NCI-H2171 (cell line): ENCODE results near the gene CCDC51.

ENCODE experiments used
- DNase-seq: peaks from one replicate; lab custom pipeline; 2025; lab: John Stamatoyannopoulos, UW

Gene CCDC51

GRCh38 chr3:48433472-48434118 is 6.3 kb downstream of the CCDC51 start:
- DNase-seq = no peak

GRCh38 chr3:48432411-48433371 is 7.2 kb downstream of the CCDC51 start:
- DNase-seq = no peak

- no peak for DNase-seq
Measured at GRCh38 chr3:48431224-48432029, 8.5 kb downstream of the CCDC51 start.

- DNase-seq = no peak
Measured at GRCh38 chr3:48430708-48431101, 9.2 kb downstream of the CCDC51 start.

DNA sequence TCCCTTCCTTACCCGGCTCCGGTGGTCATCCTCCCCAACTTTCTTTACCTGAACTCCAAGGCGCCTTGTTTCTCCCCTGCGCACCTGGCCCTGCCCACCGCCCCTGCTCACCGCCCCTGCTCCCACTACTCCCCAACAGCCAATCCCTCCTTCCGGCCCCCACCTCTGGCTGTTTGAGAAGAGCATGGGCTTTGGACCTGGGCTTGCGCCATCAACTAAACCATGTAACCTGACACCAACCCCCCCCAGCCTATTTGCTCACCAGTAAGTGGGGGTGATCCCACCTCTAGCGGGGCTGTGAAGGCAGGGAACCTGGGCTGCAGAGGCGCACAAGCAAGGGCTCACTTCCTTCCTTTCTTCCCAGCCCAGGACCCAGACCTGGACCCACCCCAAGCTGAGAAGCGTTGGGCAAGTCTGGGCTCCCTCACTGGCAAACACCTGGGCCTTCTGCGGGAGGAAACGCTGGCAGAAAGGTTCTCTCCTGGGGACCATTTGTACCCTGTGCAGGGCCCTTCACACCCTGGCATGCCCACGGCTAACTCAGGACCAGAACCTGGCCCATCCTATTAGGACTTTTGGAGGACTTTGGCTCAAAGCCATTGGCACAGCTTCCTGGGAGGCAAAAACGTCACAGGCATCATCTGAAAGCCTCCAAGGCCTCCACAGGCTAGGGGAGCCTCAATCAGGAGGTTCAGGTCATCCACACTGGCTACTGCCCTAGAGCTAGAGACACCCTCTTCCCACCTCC is 9.8 kb downstream of the CCDC51 start, which contains the start of gene PLXNB1:
TSS of gene PLXNB1 (minus strand) at position 127 of the 748 bp plus-strand sequence. CDS start 5,475 bp downstream, outside the sequence.
- peak; percentile 66 for DNase-seq

- DNase-seq = peak; percentile 50
Measured at GRCh38 chr3:48429317-48429959, 10.5 kb downstream of the CCDC51 start.

DNA sequence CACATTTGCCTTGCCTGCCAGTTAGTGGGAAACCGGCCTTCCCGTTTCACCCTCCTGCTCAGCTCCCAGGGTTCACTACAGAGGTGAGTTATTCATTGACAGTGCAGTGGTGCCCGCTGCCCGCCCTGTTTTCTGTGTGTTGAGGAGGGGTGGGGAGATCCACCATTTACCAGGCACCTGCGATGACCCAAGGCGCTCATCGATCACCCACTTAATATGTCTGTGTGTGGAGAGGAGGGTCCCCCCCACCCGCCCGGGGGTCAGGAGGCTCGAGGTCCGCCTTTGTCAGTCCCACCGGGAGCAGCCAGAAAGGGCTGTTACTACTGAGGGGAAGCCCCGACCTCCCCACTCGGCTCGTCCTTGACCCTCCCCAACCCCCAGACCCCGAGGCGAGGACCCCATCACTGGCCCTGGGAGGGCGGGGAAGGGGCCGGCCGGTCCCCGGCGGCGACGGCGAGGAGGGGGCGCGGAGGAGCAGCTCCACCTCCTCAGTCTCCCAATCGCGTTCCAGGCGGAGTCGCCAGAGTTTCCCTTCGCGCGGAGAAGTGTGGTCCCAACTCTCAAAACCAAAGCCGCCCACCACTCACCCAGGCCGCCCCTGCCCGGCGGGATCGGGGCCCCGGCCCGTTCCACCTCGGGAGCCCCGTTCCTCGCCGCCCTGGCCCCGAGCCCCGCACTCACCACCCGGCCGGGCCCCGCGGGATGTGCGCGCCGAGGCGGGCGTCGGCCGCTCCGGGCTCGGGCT is 11.2 kb downstream of the CCDC51 start:
- DNase-seq = peak; percentile 3

DNA sequence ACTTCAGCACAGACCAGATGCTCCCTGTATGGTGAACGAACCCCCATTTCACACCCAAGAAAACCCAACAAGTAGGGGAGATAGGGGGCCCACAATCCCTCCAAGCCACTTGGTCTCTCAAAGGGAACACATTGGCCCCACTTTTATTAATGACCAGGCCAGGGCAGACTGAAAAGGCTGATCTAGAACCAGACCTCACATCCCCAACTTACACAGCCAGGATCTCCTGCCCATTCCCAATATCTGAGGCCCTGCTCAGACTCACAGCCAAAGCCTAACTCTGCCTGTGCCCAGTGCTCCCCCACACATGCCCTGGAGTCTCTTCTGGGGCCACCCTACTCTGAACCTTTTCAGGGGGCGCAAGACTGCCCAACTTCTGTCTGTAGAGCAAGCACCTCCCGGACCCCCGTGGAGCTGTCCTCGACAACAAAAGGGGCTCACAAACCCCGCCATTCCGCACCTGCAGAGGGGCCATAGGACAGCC is 11.8 kb downstream of the CCDC51 start:
- DNase-seq = no peak

- DNase-seq = no peak
Measured at GRCh38 chr3:48427630-48427962, 12.3 kb downstream of the CCDC51 start.

- DNase-seq = no peak
Measured at GRCh38 chr3:48426944-48427629, 12.8 kb downstream of the CCDC51 start.

- DNase-seq = no peak
Measured at GRCh38 chr3:48426401-48426909, 13.5 kb downstream of the CCDC51 start.

DNA sequence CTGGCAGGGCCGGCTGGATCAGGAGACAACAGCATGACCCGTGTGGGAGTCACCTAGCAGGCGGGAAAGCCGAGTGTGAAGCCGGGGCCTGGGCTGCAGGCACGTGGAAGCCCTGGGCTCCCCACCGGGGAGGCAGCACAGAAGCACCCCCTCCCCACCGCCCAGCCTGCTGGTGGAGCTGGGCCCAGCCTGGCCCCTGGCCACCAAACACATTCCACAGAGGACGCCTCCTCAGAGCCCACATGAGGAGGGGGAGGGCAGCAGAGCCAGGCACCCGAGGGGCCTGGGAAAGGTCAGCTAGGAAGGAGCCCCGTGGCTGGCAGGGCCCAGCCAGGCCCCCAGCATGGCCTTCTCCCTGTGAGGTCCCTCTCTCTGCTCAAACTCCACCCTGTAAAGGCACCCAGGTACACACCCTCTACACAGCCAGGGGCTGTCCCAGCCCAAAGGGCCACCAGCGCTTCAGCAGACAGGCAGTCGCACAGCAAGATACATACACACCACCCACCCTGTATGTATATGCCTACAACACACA is 14.6 kb downstream of the CCDC51 start:
- DNase-seq = no peak

DNA sequence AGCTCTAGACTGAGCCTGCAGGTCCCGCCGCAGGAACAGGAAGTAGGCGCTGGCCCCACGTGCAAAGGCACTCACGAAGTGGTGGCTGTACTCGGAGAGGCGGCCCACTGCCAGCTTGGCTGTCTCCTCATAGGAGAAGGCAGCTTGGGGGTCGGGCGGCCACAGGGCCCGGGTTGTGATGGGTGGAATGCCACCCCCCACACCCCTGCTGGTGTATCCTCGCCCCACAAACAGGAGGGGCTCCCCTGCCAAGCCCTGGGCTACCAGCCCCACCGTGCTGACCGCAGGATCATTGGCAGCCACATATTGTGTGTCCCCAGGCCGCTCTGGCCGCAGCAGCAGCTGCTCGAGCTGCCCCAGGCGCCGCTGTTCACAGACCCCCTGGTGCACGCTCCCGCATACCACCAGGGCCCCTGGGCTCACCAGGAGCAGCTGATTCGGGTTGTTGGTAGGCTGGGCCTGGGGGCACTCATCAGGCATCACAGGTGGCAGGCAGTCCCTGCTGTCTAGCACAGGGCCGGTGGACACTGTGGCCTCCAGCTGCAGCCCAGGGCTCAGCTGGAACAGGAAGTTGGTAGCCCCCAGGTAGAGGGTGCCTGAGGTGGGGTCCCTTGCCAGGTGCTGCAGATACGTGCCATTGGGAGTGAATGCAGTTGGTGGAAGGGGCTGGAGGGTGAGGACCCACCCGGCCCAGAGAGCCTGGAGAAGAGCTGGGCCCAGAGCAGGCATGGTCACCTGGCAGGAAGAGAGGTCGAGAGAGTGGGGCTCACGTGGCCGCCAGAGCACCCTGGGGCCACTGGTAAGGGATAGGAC is 15.8 kb downstream of the CCDC51 start:
- DNase-seq = no peak

- DNase-seq = no peak
Measured at GRCh38 chr3:48423241-48423882, 16.6 kb downstream of the CCDC51 start.

DNA sequence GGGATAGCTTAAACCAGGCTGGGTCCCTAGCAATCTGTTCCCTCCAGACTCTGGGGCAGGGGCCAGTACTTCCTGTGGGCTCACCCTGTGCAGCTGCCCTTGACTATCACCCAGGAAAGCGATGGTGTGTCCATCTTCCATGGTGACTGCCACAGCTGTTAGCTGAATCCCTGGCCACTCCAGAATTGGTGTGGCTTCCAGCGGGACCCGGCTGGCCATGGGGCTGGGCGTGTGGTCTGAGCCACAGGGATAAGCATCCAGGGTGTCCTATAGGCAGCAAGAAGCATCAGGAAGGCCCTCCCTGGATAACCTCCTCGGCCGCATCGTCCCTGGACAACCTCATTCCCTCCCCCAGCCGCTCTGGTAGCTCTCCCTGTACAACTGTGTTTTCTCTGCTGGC is 17.2 kb downstream of the CCDC51 start:
- DNase-seq = no peak

DNA sequence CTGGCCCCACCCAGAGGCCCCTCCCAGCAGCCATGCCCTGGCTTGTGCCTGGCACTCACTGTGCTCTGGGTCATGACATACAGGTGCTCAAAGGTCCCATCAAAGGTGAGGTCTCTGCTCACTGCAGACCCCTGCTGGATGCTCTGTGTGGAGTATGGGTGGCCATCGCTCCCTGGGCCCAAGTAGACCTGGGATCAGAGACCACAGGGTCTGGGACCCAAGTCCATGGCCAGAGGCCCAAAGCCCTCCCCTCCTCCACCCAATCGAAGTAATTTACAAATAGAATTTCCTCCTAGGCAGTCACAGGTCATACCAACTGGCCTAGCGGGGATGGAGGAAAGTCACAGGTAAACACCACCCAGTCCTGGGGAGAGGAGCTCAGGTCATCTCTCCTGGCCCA is 17.6 kb downstream of the CCDC51 start:
- no peak for DNase-seq

DNA sequence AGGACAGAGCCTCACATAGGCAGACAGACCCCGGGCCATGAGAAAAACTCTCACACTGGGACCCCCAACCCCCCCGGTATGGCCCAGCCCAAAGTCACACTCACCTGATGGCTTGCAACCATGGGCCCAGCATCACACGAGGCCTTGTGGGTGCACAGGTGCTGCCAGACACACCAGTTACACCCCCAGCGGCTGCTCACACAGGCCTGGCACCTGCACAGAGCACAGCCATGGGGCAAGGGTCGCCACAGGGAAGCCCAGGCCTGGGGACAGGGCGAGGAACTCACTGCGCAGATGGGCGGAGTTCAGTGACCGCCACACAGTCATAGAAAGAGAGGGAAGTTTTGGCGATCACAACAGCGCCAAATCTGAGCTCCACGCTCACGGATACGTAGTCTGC is 19.4 kb downstream of the CCDC51 start:
- no peak for DNase-seq

- no peak for DNase-seq
Measured at GRCh38 chr3:48419597-48419996, 20.3 kb downstream of the CCDC51 start.
